Activated T-cell treated with anti-CD3 and anti-CD28 coated beads for 4 hours (primary cell): ENCODE results near the gene AHNAK.

Source experiments
- DNase-seq: peaks from one replicate; pipeline ENCODE4 v3.0.0-alpha.2; 2020

AHNAK gene

DNA sequence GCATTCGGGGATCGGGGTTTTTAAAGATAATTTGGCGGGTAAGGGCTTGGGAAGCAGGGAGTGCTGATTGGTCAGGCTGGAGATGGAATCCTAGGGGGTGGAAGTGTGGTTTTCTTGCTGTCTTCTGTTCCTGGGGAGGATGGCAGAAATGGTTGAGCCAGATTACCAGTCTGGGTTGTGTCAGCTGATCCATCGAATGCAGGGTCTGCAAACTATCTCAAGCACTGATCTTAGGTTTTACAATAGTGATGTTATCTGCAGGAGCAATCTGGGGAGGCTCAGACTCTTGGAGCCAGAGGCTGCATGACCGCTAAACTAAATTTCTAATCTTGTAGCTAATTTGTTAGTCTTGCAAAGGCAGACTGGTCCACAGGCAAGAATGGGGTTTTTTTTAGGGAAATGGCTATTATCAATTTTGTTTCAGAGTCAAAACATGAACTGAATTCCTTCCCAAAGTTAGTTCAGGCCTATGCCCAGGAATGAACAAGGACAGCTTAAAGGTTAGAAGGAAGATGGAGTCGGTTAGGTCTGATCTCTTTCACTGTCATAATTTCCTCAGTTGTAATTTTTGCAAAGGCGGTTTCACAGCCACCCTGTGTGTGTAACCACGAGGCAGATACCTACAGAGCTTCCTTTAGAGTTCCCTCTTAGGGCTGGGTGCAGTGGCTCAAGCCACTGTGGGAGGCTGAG is 117.6 kb downstream of the AHNAK start:
- DNase-seq: no peak

DNA sequence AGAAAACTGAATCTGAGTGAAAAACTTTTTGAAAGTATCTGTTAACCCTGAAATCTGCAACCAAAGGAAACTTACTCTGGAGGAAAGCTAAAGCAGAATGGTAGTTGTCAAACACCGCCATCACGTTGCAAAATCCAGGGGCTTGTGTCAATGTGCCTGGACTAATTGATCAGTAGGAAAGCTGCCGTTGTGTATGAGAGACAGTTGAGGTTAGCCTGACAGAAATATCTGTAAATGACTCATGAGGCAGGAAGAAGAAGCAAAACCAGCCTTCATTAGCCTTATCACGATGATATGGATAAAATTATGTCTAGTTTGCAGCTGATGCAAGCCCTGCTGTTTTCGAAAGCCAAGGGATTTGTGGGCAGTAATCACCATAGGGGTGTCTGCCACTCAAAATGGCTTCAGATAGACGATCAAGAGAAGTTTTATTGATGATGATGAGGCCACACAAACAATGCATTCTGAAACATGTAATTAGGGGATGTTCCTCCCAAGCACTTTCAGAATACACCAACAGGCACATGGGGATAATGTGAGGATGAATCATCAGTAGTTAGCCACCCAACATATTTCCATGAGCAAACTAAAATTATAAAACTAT is 118.9 kb downstream of the AHNAK start:
- no peak for DNase-seq

DNA sequence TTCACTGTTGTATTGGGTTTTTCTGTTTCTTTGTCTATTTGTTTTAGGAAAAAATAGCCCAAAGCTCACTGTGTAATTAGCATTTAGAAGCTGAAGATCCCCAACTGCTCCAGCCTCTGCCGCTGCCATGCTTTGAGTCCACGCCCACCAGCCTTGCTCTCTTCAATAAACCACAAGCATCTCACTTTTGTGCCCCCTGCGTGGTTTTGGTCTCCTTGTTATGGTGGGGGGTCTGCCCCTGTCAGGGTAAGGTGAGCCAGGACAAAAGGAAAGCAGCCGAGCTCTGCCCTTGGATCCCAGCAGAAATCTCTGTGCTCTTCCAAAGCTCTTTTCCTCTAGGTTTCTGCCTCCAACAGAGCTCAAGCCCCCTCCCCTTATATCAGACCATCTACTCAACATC is 123.6 kb downstream of the AHNAK start:
- DNase-seq: no peak

DNA sequence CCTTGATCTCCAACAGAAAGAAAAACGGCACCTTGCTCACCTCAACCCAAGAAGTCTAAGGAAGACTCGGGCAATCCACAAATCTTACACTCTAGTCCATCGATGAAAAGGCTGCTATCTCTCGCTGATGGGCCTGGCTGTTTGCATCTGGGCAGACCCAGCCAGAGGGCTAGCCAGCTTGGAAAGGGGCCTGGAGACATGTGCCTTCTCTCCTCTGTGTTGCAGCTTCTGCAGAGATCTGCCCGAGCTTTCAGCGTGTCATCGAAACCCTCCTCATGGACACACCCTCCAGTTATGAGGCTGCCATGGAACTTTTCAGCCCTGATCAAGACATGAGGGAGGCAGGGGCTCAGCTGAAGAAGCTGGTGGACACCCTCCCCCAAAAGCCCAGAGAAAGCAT is 124.6 kb downstream of the AHNAK start:
- DNase-seq: no peak

GRCh38 chr11:62420882-62421281 is 125.7 kb downstream of the AHNAK start:
- DNase-seq: no peak

DNA sequence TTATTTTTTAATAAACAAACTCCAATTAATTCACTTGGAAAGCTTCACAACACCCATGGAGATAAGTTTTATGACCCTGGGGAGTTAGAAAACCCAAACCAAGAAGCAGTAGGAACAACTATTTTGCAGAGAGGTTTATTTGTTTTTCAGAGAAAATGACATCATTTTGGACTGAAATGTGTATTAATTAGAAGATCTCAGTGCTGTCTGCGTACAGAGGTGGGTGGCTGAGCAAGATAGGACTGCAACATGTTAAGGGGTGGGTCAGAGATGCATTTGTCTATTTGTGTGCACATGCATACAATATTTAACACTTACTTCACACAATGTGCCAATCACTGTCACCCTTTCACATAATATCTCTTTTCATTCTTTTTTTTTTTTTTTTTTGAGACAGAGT is 126.7 kb downstream of the AHNAK start:
- no peak for DNase-seq

GRCh38 chr11:62419314-62419929 is 127.2 kb downstream of the AHNAK start:
- DNase-seq: no peak

DNA sequence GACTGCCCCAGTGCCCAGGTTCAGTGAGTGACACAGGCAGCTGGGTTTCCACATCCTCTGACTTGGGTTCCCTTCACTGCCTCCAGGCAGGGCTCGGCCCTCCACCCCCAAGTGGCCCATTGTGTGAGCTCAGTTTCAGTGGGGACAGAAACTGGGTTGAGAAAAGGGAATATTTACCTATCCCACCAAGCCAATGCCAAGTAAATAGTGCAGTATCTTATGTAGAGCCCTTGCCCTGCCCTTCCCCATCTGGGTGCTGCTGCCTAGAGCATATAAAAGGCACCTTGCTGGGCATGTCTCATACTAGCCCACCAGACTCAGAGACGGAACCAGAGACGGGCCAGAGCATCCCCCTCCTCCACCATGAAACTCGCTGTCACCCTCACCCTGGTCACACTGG is 127.9 kb downstream of the AHNAK start, which contains the start of gene SCGB1A1:
SCGB1A1 (plus strand) TSS at position 301 of the 400 bp plus-strand sequence; CDS start at position 364, 63 bp downstream.
- DNase-seq: no peak

DNA sequence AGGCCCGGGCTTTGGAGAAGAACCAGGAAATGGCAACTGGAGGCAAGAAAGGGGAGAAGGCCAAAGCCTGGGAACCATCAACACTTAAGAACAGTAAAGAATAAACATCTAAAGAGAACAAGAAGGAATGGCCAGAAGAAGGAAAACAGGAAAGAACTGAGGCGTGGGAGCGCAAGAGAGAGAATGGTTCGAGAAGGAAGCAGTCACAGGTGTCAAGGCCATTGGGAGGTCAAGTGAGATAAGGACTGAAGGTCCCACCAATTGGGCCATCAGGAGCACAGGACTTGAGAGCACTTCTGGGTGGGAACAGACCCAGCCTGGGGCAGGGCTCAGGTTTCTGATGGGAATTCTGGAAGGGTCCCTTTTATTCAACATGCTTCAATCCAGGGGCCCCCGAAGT is 128.5 kb downstream of the AHNAK start:
- DNase-seq: no peak

GRCh38 chr11:62416596-62416995 is 130.0 kb downstream of the AHNAK start:
- no peak for DNase-seq

DNA sequence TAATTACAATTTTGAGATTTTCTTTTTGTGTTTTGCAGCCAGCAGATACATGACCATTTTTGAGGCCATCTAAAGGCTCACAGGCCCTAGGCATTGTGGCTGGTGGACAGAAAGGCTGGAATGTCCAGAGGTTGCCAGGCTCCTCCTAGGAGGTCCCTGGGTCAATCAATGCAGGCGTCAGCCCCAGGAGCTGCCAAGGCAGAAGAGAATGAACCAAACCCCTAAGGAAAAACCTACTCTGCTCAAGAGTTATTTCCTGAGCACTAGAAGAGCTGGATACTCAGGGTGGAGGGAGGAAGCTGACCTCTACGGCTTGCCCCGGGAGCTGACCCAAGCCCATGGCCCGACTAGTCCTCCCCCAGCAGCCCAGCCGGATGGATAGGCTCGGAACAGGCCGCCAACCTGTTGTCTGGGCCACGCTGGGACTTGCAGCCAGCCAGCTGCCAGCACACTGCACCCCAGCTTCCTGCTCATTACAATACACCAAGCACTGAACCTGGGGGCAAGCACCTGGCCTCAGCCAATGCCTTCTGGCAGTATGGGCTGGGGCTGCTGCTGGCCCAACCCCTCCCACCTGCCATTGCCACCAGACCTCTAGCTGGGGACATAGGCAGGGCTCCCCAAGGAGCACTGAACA is 133.4 kb downstream of the AHNAK start:
- DNase-seq: no peak

GRCh38 chr11:62411524-62411923 is 135.1 kb downstream of the AHNAK start:
- no peak for DNase-seq

- DNase-seq: no peak
Observed at GRCh38 chr11:62410972-62411371, 135.6 kb downstream of the AHNAK start.

- DNase-seq: no peak
Observed at GRCh38 chr11:62409831-62410230, 136.8 kb downstream of the AHNAK start.

- no peak for DNase-seq
Observed at GRCh38 chr11:62406034-62406433, 140.6 kb downstream of the AHNAK start.

DNA sequence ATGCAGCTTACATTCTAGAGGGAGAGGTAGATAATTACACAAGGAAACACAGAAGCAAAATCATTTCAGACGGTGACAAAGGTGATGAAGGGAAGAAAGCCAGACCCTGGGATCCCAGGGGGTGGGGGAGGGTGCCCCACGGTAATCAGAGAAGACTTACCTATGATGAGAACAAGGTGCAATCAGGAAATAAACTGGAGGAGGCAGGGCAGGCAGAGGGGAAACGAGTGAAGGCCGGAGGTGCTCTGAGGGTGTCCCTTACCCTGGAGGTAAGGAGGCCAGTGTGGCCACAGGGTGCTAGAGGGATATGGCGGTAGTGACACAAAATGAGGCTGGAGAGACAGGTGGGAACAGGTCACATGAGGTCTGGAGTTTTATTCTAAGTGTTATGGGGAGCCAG is 141.7 kb downstream of the AHNAK start:
- DNase-seq: no peak

DNA sequence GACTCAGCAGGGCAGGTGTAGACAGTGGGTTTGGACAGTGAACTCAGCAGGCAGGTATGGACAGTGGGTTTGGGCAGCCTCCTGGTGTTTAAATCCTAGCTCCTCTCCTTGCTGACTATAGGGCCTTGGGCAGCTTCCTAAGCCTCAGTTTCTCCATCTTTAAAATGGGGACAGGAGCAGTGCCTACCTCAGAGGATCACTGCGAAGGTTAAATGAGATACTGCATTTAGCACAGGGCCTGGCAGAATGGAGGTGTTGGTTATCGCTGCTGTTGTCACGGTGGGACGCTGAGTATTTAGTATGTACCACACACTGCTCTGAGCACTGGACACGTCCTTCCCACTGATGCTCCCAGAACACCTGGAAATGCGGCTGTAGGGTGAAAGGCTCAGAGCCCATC is 142.2 kb downstream of the AHNAK start:
- no peak for DNase-seq

DNA sequence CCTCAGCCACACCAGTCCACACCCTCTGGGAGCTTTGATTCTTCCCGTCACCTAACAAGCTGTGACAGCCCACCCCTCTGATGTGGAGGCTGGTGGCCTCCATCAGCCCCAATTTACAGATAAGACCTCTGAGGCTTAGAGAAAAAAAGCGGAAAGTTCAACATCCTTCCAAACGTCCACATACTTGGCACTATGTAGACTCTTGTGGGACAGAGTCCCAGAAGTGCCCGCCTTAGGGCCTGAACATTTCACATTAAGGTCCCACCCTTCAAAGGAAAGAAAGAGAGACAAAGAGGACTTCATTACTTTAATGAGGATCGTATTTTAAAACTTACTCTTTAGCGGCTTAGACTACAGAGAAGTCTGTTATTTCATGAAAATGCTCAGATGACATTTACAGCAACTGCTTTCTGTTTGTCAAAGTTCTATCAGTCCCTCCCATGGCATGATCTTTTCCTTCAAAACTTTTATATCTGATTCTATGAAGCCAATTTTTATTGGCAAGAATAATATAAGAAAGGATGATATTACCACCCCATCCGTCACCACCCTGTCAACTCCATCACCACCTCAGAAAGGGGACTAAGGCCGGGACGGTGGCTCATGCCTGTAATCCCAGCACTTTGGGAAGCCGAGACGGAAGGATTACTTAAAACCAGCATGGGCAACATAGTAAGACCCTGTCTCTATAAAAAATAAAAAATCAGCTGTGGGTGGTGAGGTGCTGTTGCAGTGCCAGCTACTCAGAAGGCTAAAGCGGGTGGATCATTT is 143.5 kb downstream of the AHNAK start:
- no peak for DNase-seq

DNA sequence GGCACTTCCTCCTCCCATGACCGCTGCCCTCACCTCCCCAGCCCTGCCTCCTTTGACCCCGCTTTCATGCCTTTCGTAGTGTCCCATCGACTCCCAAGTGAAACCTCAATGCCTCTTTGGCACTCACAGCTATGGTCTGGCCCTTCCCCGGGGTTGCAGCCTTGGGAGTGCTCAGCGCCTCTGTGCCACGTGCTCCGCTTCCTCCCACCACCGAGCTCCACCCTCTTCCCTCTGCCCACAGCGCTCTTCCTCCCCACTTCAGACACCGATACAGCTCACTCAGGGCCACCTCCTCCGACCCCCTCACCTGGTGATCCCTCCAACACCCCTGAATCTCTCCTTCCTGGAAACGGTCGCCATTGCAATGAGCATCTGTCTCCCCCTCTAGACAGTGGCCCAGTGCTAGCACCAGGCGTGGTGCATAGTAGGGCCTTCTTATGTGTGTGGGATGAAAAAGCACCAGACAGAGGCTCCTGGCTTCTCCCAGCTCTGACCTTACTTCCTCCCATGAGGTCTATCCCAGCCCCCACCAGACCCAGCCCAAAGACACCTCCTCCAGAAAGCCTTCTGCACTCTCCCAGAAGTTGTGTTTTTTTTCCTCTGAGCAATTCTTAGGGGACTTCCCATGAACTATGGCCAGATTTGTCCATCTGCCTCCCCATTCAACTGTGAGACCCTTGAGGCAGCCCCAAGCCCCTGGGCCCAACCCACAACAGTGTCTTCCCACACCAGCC is 144.2 kb downstream of the AHNAK start:
- DNase-seq: peak; percentile 38

DNA sequence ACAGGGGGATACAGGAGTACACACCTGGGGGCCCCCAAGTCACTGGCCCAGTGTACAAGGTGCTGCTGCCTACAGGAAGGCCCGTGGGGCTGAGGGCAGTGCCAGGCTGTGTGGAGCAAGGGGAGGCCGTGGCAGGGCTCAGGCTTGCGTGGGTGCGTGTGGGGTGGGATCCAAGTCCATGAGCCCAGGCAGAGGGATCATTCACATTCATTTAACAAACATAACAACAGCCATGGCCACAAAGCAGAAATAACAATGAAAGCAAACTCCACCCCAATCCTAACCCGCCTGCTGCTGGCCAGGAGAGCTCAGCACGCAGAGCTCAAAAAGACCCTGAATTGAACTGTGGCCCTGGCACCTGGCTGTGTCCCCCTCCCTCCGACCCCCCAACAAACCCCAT is 144.8 kb downstream of the AHNAK start:
- DNase-seq: no peak

DNA sequence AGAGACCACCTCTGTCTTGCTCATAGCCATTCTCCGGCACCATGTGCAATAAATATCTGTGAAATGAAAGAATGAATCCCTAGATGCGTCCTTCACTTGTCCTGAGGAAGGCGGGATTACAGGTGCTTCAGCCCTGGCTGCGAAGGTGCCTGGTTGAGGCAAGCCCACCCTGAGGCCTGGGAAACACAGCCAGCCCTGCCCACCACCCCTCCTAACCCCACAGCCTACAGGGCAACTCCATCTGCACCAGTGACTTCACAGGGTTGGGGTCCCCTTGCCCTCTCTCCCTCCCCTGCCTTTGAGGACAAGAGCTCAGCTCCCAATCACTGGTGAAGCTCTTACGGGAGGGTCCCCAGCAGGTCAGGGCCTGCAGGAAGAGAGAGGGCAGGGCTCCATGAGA is 145.2 kb downstream of the AHNAK start:
- DNase-seq: no peak

DNA sequence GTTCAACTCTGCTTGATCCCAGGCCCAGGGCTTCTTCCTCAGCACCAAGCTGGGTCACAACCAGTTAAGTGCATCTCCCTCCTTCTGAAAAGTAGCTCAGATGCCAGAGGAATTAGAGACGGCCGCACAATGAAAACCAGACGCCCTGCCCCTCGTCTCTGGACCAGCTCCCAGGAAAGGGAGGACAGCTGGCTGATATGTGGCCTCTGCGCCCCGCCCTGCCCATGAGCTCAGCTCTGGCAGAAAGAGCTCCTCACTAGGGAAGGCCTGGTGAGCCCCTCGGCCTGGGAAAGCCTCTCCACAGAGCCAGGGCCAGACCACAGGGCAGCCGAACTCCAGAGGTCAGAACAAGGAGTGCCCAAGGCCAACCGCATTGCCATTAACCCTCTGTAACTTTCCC is 145.8 kb downstream of the AHNAK start:
- DNase-seq: no peak
